ENCODE measurements around the gene DHH.
"Not testable (repeated sequence)": the region's sequence is repeated elsewhere in the genome, so short reads cannot be mapped to it uniquely, and the experiment has no call there.

The DHH gene

GRCh38 chr12:49129332-49130150, 34.9 kb upstream of the DHH start:
- H3K4me3 ChIP-seq (ENCODE audit: low read length), result peak overlapping the region; percentile 86
- H3K27me3 ChIP-seq (ENCODE audit: low read depth, low read length), result no peaks in the 10 kb centered on the region
- peaks cover 24% of the 10 kb centered on the region for H4K20me1 ChIP-seq (ENCODE audit: insufficient read depth, low read length)
- H3K79me2 ChIP-seq (ENCODE audit: low read length), result peaks cover 49% of the 10 kb centered on the region
- no peak overlapping the region for H2AFZ ChIP-seq (ENCODE audit: low read depth, low read length)
- H3K9ac ChIP-seq (ENCODE audit: low read length), result peak overlapping the region; percentile 100
- H3K4me2 ChIP-seq (ENCODE audit: low read length), result peak overlapping the region; percentile 96
- TF ChIP-seq CTCF (IDR thresholded peaks at IDR 0.05; ENCODE audit: low read depth, low read length) (no peak), EZH2phosphoT487 (IDR thresholded peaks at IDR 0.05; ENCODE audit: low read depth) (no peak)
- H3K36me3 ChIP-seq (replicated peaks; ENCODE audit: low read depth, low read length), result peaks cover 35% of the 10 kb centered on the region
- peak overlapping the region; percentile 98 for H3K27ac ChIP-seq (ENCODE audit: low read length)
- no peaks in the 10 kb centered on the region for H3K9me3 ChIP-seq (ENCODE audit: insufficient read depth, low read length)
- peaks cover 22% of the 10 kb centered on the region for H3K4me1 ChIP-seq (ENCODE audit: low read length)

- H3K9ac ChIP-seq (ENCODE audit: low read length); H2AFZ ChIP-seq (ENCODE audit: low read depth, low read length); H3K9me3 ChIP-seq (ENCODE audit: insufficient read depth, low read length); H3K27me3 ChIP-seq (ENCODE audit: low read depth, low read length); H3K27ac ChIP-seq (ENCODE audit: low read length); H3K4me2 ChIP-seq (ENCODE audit: low read length); H3K4me3 ChIP-seq (ENCODE audit: low read length): not testable (repeated sequence)
- Histone ChIP-seq H3K36me3 (replicated peaks; ENCODE audit: low read depth, low read length) (peaks cover 35% of the 10 kb centered on the region), H3K79me2 (ENCODE audit: low read length) (peaks cover 38% of the 10 kb centered on the region), H4K20me1 (ENCODE audit: insufficient read depth, low read length) (peaks cover 24% of the 10 kb centered on the region), H3K4me1 (ENCODE audit: low read length) (peaks cover 12% of the 10 kb centered on the region)
Observed at GRCh38 chr12:49127971-49128370, 33.4 kb upstream of the DHH start.

GRCh38 chr12:49126852-49127763, 32.5 kb upstream of the DHH start:
- TF ChIP-seq EZH2phosphoT487 (IDR thresholded peaks at IDR 0.05; ENCODE audit: low read depth) (no peak), CTCF (IDR thresholded peaks at IDR 0.05; ENCODE audit: low read depth, low read length) (no peak)
- peaks cover 35% of the 10 kb centered on the region for H3K36me3 ChIP-seq (replicated peaks; ENCODE audit: low read depth, low read length)
- peaks cover 29% of the 10 kb centered on the region for H3K79me2 ChIP-seq (ENCODE audit: low read length)
- H3K4me2 ChIP-seq (ENCODE audit: low read length), result no peak overlapping the region
- no peaks in the 10 kb centered on the region for H3K27me3 ChIP-seq (ENCODE audit: low read depth, low read length)
- no peak overlapping the region for H3K4me3 ChIP-seq (ENCODE audit: low read length)
- H2AFZ ChIP-seq (ENCODE audit: low read depth, low read length), result no peak overlapping the region
- H3K9me3 ChIP-seq (ENCODE audit: insufficient read depth, low read length), result no peaks in the 10 kb centered on the region
- H4K20me1 ChIP-seq (ENCODE audit: insufficient read depth, low read length), result peaks cover 24% of the 10 kb centered on the region
- peaks cover 8% of the 10 kb centered on the region; the same call in 1 of the 2 replicates for H3K4me1 ChIP-seq (ENCODE audit: low read length)
- H3K27ac ChIP-seq (ENCODE audit: low read length), result no peak overlapping the region
- H3K9ac ChIP-seq (ENCODE audit: low read length), result no peak overlapping the region

- no peaks in the 10 kb centered on the region for H4K20me1 ChIP-seq (ENCODE audit: insufficient read depth, low read length)
- H2AFZ ChIP-seq (ENCODE audit: low read depth, low read length), result no peak overlapping the region; the same call in 1 of the 2 replicates
- no peaks in the 10 kb centered on the region for H3K27me3 ChIP-seq (ENCODE audit: low read depth, low read length)
- no peaks in the 10 kb centered on the region for H3K36me3 ChIP-seq (replicated peaks; ENCODE audit: low read depth, low read length)
- peak; percentile 41 for TF ChIP-seq CTCF (IDR thresholded peaks at IDR 0.05; ENCODE audit: low read depth, low read length)
- TF ChIP-seq EZH2phosphoT487 (IDR thresholded peaks at IDR 0.05; ENCODE audit: low read depth), result no peak
- H3K4me1 ChIP-seq (ENCODE audit: low read length), result no peaks in the 10 kb centered on the region
- H3K9me3 ChIP-seq (ENCODE audit: insufficient read depth, low read length), result no peaks in the 10 kb centered on the region
- H3K9ac ChIP-seq (ENCODE audit: low read length), result no peak overlapping the region
- H3K27ac ChIP-seq (ENCODE audit: low read length), result no peak overlapping the region
- H3K79me2 ChIP-seq (ENCODE audit: low read length), result no peaks in the 10 kb centered on the region
- H3K4me2 ChIP-seq (ENCODE audit: low read length), result no peak overlapping the region
- no peak overlapping the region for H3K4me3 ChIP-seq (ENCODE audit: low read length)
Observed at GRCh38 chr12:49121047-49121696, 26.6 kb upstream of the DHH start.
